A673 (cell line): ENCODE results near the gene CACNA2D3. TPM values are rescaled to one million over a fixed set of nuclear protein-coding genes. Genes with fewer than 3 reads are reported as not detected.
A peak's percentile ranks its signal among the peaks of the same experiment; 100 is the strongest.

Experiments
- BruUV-seq: library from RNA; stranded (reverse); fragments of 400-500 nt; replicated peaks from 2 replicates; lab custom pipeline; 2021; lab: Mats Ljungman, UMichigan
- CTCF ChIA-PET: fragments of 300-600 bp; sonication (Branson Sonifier 250); formaldehyde crosslinking; loops from one replicate; lab custom pipeline; 2022; ENCODE audit warnings: antibody characterized with exemption; lab: Charles Lee
- POLR2A ChIA-PET: fragments of 300-600 bp; sonication (Branson Sonifier 250); formaldehyde crosslinking; loops from one replicate; lab custom pipeline; 2022; ENCODE audit warnings: antibody characterized with exemption; ENCODE audit not compliant: low non-redundant PET; lab: Charles Lee
- DNase-seq: peaks from one replicate; pipeline ENCODE4 v3.0.0-alpha.2; 2015; ENCODE audit warnings: low spot score
- H3K27ac ChIP-seq: fragments of 200-600 bp; sonication (generic); 2 replicates; pipeline ENCODE4 v1.5.1; 2016; ENCODE audit warnings: mixed run types, low read depth, mild to moderate bottlenecking, mixed read lengths, antibody characterized with exemption, low read length; ENCODE audit not compliant: poor library complexity, severe bottlenecking
- H3K27me3 ChIP-seq: fragments of 200-600 bp; sonication (generic); replicated peaks from 2 replicates; pipeline ENCODE4 v1.6.1; 2017; ENCODE audit warnings: mixed run types, low read depth, mild to moderate bottlenecking, mixed read lengths, antibody characterized with exemption, low read length; ENCODE audit not compliant: insufficient read depth, poor library complexity
- H3K36me3 ChIP-seq: fragments of 200-600 bp; sonication (generic); 2 replicates; pipeline ENCODE4 v1.6.1; 2016; ENCODE audit warnings: mixed run types, mild to moderate bottlenecking, mixed read lengths, antibody characterized with exemption, low read length; ENCODE audit not compliant: insufficient read depth, poor library complexity, severe bottlenecking
- H3K4me1 ChIP-seq: fragments of 200-600 bp; sonication (generic); 2 replicates; pipeline ENCODE4 v1.6.1; 2017; ENCODE audit warnings: mixed run types, mild to moderate bottlenecking, mixed read lengths, antibody characterized with exemption, low read length; ENCODE audit not compliant: insufficient read depth, poor library complexity, severe bottlenecking
- H3K4me3 ChIP-seq: fragments of 200-600 bp; sonication (generic); 2 replicates; pipeline ENCODE4 v1.5.1; 2016; ENCODE audit warnings: low read depth, mixed run types, mild to moderate bottlenecking, mixed read lengths, low read length; ENCODE audit not compliant: poor library complexity, severe bottlenecking
- H3K9me3 ChIP-seq: fragments of 200-600 bp; sonication (generic); 2 replicates; pipeline ENCODE4 v1.6.1; 2016; ENCODE audit warnings: mixed run types, low read depth, mild to moderate bottlenecking, mixed read lengths, antibody characterized with exemption, low read length; ENCODE audit not compliant: poor library complexity, severe bottlenecking
- EZH2 ChIP-seq: fragments of 200-600 bp; sonication (generic); IDR thresholded peaks from 2 replicates; pipeline ENCODE4 v1.6.1; 2017; ENCODE audit warnings: borderline replicate concordance, low read depth, mild to moderate bottlenecking, mixed read lengths, antibody characterized with exemption, low read length; ENCODE audit not compliant: poor library complexity, severe bottlenecking
- intact Hi-C: fragments of 100-400 bp; cut with micrococcal nuclease; formaldehyde crosslinking; loops from one replicate; pipeline ENCODE4 v1.10.0; 2022; ENCODE audit not compliant: unreplicated experiment
- total RNA-seq: library from RNA; stranded (reverse); gene quantifications from 2 replicates; pipeline ENCODE4 v1.2.3, GENCODE V29; 2021
- TF ChIP-seq, protein P1 (sequence below): fragments of 300-800, 200-600 bp; sonication (generic); conservative IDR thresholded peaks from 2 replicates; pipeline ENCODE4 v1.5.1; 2017; ENCODE audit warnings: low read depth, mild to moderate bottlenecking, antibody characterized with exemption, low read length, moderate library complexity, mixed read lengths

Gene CACNA2D3
- total RNA-seq, 1 experiment from 2014 or later = not detected

DNA sequence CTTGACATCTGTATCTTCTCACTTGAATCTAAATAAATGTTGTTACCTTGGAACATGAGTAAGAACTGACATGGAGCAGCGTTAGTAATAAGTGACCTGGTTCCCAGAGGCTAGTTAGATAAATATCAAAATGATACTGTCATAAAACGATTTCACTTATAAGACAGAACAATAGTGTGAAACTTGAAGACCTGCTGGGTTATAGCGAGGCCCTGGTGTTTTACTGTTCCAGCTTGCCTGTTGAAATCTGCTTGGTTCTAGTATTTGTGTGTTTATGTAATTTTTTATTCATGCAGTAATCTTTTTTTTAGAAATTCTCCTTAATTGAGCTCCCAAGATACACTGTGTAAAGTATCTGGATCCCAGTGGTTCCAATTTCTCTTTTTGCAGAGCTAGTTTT lies 129.4 kb downstream of the CACNA2D3 start:
- DNase-seq = no peak
- Histone ChIP-seq H3K4me1 (no peaks in the 10 kb centered on the region), H3K36me3 (no peaks in the 10 kb centered on the region), H3K27me3 (no peaks in the 10 kb centered on the region), H3K27ac (no peak overlapping the region), H3K9me3 (no peaks in the 10 kb centered on the region), H3K4me3 (no peak overlapping the region)
- ChIA-PET CTCF (no interaction called here), POLR2A (no interaction called here)
- TF ChIP-seq EZH2 = no peak
- TF ChIP-seq, protein P1, sequence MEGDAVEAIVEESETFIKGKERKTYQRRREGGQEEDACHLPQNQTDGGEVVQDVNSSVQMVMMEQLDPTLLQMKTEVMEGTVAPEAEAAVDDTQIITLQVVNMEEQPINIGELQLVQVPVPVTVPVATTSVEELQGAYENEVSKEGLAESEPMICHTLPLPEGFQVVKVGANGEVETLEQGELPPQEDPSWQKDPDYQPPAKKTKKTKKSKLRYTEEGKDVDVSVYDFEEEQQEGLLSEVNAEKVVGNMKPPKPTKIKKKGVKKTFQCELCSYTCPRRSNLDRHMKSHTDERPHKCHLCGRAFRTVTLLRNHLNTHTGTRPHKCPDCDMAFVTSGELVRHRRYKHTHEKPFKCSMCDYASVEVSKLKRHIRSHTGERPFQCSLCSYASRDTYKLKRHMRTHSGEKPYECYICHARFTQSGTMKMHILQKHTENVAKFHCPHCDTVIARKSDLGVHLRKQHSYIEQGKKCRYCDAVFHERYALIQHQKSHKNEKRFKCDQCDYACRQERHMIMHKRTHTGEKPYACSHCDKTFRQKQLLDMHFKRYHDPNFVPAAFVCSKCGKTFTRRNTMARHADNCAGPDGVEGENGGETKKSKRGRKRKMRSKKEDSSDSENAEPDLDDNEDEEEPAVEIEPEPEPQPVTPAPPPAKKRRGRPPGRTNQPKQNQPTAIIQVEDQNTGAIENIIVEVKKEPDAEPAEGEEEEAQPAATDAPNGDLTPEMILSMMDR = no peak
- intact Hi-C loops = no loop called here
- BruUV-seq = no TSS peak

DNA sequence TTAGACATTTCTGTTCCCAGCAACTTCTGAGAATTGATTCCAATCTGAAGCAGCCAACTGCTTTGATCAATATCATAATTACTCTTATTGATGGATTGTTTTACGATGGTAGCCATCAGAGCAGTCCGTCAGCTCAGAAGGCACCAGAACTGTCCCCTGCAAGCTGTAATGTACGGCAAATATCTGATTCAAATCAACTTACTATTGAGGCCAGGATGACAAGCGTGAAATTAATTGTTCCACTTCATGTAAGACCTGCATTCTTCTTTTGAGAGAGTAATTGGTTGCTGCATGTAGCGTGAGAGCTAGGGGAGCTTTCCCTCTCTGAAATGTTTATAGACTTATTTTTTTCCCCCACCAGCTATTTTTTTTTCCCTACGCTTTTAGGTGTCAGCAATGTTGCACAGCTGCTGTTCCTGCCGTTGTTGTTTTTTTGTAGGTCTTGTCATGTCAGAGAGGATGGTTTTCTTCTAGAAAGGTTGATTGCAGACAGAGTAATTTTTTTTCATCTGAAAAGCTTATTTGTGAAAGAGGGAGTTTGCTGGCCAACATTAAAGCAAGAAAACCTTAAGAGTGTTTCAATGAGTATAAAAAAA lies 134.9 kb downstream of the CACNA2D3 start:
- ChIA-PET CTCF (no interaction called here), POLR2A (no interaction called here)
- intact Hi-C loops = no loop called here
- no TSS peak for BruUV-seq
- no peaks in the 10 kb centered on the region for H3K36me3 ChIP-seq
- no peak overlapping the region for H3K4me3 ChIP-seq
- H3K9me3 ChIP-seq = no peaks in the 10 kb centered on the region
- TF ChIP-seq, protein P1 = no peak
- TF ChIP-seq EZH2 = no peak
- H3K27ac ChIP-seq = no peak overlapping the region
- H3K27me3 ChIP-seq = no peaks in the 10 kb centered on the region
- H3K4me1 ChIP-seq = no peaks in the 10 kb centered on the region
- peak; percentile 1 for DNase-seq

DNA sequence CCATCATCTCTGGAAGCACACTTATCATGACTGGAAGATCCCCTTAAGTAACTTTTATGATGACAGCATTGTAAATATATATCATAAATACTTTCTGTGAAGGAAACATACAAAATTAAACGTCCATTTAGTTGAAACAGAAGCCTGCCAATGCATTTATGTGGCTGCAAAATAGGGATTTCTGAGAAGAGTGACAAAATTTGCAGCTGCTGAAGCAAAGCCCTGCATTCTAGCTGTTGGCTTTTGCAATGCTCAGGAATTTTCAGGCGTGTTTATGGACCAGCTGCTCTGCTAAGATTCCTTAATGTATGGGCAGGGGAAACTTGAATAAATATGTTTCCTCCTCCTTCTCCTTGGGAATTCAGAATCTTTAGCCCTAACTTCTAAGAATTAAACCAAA lies 137.3 kb downstream of the CACNA2D3 start:
- no peak overlapping the region for H3K27ac ChIP-seq
- no peaks in the 10 kb centered on the region for H3K4me1 ChIP-seq
- CTCF ChIA-PET = no interaction called here
- intact Hi-C loops = no loop called here
- BruUV-seq = no TSS peak
- POLR2A ChIA-PET = no interaction called here
- no peaks in the 10 kb centered on the region for H3K36me3 ChIP-seq
- H3K27me3 ChIP-seq = no peaks in the 10 kb centered on the region
- no peak overlapping the region for H3K4me3 ChIP-seq
- H3K9me3 ChIP-seq = no peaks in the 10 kb centered on the region
- no peak for TF ChIP-seq EZH2
- TF ChIP-seq, protein P1 = no peak
- DNase-seq = no peak
